Measurements from ENCODE around the gene LHPP.

LHPP gene

DNA sequence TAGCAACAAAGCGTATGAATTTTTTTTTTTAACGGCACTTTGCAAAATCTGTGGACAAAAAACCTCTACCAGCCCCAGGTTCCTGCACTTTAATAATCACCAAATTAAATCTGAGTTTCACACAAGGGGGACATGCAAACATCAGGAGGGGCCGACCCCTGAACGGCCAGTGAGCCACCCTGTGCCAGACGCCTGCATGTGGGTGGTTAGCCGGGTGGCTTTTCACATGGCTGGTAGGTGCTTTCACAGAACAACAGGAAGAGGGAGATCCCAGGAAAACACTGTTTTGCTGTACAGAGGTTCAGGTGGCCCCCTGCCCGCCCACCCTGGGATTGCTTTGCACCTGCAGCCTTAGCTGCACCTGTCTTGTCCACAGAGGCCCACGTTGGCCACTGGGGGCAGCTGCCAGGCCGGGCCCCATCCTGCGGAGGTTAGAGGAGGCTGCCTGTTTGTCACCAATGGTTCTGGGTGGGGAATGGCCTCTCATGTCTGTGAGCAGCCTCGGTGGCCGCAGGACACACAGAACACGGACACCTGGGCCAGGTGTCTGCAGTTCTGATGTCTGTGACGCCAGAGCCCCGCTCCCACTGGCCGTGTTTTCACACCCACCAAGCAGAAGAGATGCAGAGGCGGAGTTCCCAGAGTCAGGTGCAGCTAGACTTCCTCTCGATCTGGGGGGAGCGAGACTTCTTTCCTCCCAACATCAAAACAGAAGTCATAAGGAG lies 174.8 kb downstream of the LHPP start:
- H3K4me1 ChIP-seq, result no peaks in the 10 kb centered on the region
- no peak overlapping the region for H3K4me3 ChIP-seq
- in situ Hi-C loops (cut with MboI; ENCODE audit: low sequenced_read_pairs), result no loop called here
- no peaks in the 10 kb centered on the region for H3K9me3 ChIP-seq
- no peak for DNase-seq (ENCODE audit: low spot score in 2 of 2)
- no peaks in the 10 kb centered on the region for H3K36me3 ChIP-seq (replicated peaks)
- H3K27me3 ChIP-seq (ENCODE audit: low read depth), result no peaks in the 10 kb centered on the region

DNA sequence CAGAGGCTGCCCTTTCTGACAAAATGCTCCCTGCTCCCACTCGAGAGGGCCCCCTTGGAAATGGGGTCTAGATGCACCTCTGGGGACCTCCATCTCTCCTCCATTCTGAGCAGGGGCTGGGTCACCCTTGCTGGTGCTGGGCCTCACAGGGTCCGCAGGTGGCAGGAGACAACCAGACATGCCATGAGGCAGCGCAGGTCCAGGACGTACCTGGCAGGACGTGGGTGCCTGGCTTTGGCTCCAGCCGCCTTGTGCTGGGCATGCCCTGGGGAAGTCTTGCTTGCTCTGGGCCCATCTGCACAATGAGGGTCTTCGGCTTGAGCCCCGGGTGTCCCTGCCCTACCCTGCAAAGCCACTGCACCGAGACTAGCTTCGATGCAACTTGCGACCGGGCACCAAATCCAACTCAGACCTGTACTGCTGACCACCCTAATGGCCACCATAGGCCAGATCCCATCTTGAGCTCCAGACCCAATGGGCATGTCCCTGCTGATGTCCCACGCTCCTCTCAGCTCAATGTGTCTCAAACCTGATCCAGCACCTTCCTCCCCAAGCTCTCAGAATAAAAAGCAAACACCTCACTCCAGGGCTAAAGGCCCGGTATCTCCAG lies 175.6 kb downstream of the LHPP start:
- in situ Hi-C loops (cut with MboI; ENCODE audit: low sequenced_read_pairs), result no loop called here
- no peak overlapping the region for H3K4me3 ChIP-seq
- no peaks in the 10 kb centered on the region for H3K9me3 ChIP-seq
- H3K4me1 ChIP-seq, result no peaks in the 10 kb centered on the region
- DNase-seq (ENCODE audit: low spot score in 2 of 2), result no peak
- peaks cover 2% of the 10 kb centered on the region; the same call in 1 of the 2 replicates for H3K36me3 ChIP-seq (replicated peaks)
- no peaks in the 10 kb centered on the region for H3K27me3 ChIP-seq (ENCODE audit: low read depth)

DNA sequence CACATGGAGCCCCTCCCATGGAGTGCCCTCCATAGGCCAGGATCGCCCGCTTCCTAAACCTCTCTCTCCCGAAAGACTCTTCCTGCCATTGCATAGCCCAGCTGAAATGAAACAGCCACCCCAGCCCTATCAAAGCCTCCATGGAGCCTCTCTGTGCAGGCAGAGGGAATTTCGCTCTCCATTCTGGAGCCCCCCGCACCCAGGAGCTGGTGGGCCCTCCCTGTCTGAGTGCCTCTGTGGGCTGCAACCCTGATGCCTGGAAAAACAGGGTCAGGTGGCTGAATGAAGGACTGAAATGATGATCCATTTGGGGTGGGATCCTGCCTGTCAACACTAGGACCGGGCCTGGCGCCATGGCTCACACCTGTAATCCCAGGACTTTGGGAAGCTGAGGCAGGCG lies 176.1 kb downstream of the LHPP start:
- H3K9me3 ChIP-seq, result no peaks in the 10 kb centered on the region
- DNase-seq (ENCODE audit: low spot score in 2 of 2), result no peak
- in situ Hi-C loops (cut with MboI; ENCODE audit: low sequenced_read_pairs), result no loop called here
- no peaks in the 10 kb centered on the region for H3K27me3 ChIP-seq (ENCODE audit: low read depth)
- no peaks in the 10 kb centered on the region for H3K4me1 ChIP-seq
- peaks cover 3% of the 10 kb centered on the region; the same call in 1 of the 2 replicates for H3K36me3 ChIP-seq (replicated peaks)
- no peak overlapping the region for H3K4me3 ChIP-seq

DNA sequence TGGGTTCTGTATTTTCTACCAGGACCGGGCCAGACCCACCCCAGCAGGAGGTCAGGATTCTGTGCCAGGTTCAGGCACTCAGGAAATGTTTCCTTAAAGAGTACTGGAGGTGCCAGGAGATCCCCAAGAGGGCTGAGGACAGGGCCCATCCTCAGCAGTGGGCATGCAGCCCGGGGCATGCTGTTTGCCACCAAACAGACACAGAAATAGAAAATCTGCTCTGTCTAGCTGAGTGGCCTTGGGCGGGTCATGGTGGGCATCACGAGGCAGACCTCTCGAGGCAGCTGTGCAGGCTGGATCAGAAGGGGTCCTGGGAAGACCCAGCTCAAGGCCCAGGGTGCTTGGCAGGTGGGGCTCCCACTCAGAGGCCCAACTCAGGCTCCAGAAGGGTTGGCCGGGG lies 177.6 kb downstream of the LHPP start:
- Histone ChIP-seq H3K9me3 (no peaks in the 10 kb centered on the region), H3K36me3 (replicated peaks) (peaks cover 3% of the 10 kb centered on the region; the same call in 1 of the 2 replicates), H3K4me1 (no peaks in the 10 kb centered on the region), H3K27me3 (ENCODE audit: low read depth) (no peaks in the 10 kb centered on the region), H3K4me3 (no peak overlapping the region)
- no peak for DNase-seq (ENCODE audit: low spot score in 2 of 2)
- in situ Hi-C loops (cut with MboI; ENCODE audit: low sequenced_read_pairs), result no loop called here

DNA sequence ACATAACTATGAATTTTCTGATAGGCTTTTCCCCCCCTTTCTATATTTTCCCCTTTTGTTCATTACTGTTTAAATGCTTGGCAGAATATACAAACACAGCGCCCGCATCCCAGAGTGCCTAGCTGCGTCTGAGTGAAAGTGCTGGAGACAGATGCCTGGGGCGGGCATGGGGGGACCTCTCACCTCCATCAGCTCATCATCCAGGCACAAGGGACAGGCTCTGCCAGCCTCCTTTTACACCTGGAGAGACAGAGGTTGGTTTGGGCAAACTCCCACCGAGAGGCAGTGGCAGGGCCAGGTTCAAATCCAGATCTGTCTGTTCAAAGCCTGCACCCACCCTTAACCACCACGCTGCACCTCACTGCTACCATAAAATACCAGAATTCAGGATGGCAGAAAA lies 178.0 kb downstream of the LHPP start:
- no peaks in the 10 kb centered on the region for H3K9me3 ChIP-seq
- H3K27me3 ChIP-seq (ENCODE audit: low read depth), result no peaks in the 10 kb centered on the region
- H3K36me3 ChIP-seq (replicated peaks), result peaks cover 3% of the 10 kb centered on the region; the same call in 1 of the 2 replicates
- no peak for DNase-seq (ENCODE audit: low spot score in 2 of 2)
- in situ Hi-C loops (cut with MboI; ENCODE audit: low sequenced_read_pairs), result no loop called here
- no peaks in the 10 kb centered on the region for H3K4me1 ChIP-seq
- no peak overlapping the region for H3K4me3 ChIP-seq

DNA sequence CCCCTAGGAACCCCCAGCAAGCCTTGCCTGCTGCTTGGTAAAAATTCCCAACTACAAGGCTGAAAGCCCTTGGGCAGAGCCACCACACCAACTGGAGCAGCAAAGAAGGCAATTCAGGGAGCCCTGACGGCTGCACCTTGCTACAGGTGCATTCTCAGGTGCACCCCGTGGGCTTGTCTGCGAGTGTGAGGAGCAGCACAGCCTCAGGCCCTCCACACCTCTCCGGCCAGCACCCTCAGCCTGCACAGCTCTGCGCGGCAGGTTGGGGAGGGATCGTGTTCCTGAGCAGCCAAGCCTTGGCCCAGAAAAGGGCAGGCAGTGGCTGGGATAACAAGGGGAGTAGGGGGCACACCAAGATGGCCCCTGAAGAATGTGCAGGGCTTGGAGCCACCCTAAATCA lies 178.4 kb downstream of the LHPP start:
- Histone ChIP-seq H3K9me3 (no peaks in the 10 kb centered on the region), H3K27me3 (ENCODE audit: low read depth) (no peaks in the 10 kb centered on the region), H3K36me3 (replicated peaks) (peaks cover 3% of the 10 kb centered on the region; the same call in 1 of the 2 replicates), H3K4me1 (no peaks in the 10 kb centered on the region), H3K4me3 (no peak overlapping the region)
- in situ Hi-C loops (cut with MboI; ENCODE audit: low sequenced_read_pairs), result no loop called here
- no peak for DNase-seq (ENCODE audit: low spot score in 2 of 2)

DNA sequence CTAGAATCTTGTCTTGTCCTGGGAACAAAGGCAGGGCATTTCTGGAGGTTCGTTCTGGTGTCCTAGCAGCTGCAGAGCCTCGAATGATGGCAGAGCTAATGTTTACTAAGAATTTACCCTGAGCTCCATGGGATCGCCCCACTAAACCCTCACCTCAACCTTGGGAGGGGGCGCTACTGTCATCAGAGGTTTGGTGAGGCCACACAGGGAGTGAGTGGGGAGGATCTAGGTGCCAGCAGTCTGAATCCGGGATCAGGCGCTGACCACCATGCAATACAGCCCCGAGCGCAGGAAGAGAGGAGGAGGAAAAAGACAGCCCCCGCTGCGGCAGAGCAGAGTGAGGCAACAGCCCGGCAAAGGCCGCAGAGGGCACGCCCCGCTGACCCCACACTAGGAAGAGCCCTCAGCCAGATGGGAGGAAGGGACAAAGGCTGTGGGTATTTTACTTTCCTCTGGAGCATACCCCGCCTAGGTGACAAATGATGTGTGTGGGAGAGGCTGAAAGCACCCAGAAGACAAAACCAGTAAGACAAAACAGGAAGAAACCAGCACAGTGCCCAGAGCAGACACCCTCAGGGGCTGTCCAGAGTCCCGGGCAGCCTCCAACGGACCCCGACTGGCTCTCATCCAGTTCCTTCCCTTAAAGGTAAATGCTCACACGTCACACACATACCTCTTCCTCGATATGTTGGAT lies 179.1 kb downstream of the LHPP start:
- Histone ChIP-seq H3K4me3 (no peak overlapping the region), H3K4me1 (no peaks in the 10 kb centered on the region), H3K27me3 (ENCODE audit: low read depth) (no peaks in the 10 kb centered on the region), H3K36me3 (replicated peaks) (peaks cover 3% of the 10 kb centered on the region; the same call in 1 of the 2 replicates), H3K9me3 (no peaks in the 10 kb centered on the region)
- no peak for DNase-seq (ENCODE audit: low spot score in 2 of 2)
- in situ Hi-C loops (cut with MboI; ENCODE audit: low sequenced_read_pairs), result no loop called here

DNA sequence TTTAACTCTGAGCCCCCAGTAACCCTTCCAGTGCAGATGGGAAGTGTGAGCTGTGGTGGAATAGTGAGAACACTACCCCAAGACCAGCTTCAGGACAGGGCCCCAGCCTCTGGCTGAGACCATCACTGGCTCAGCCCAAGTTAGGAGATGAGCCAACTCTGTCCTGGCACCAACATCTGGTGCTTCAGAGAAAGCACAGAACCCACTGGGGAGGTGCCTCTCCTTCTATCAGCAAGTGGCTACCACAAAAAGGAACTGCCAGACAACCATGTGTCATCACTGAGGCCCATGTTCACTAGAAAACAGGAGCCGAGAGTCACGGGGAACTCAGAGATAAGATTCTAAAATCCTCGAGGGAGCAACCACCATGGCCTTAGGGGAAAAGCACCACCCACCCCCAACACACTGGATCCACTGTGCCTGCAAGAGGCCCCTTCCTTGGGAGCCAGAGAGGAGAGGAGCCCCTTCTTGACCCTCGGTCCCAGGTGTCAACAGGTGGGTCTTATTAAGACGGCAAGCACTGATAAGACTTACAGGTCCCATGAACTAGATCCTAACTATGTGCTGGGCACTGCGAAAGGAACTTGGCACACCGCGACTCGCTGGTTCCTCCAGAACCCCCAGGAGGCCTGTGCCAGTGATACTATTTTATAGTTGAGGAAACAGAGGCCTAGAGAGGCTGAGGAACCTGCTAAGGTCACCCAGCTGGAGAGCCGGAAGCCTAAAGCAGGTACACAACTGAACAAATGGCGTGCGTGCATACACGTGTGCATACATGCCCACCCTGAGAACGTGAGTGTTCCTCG lies 179.9 kb downstream of the LHPP start:
- Histone ChIP-seq H3K36me3 (replicated peaks) (peaks cover 3% of the 10 kb centered on the region; the same call in 1 of the 2 replicates), H3K4me3 (no peak overlapping the region), H3K27me3 (ENCODE audit: low read depth) (no peaks in the 10 kb centered on the region), H3K4me1 (no peaks in the 10 kb centered on the region), H3K9me3 (no peaks in the 10 kb centered on the region)
- in situ Hi-C loops (cut with MboI; ENCODE audit: low sequenced_read_pairs), result no loop called here
- DNase-seq (ENCODE audit: low spot score in 2 of 2), result no peak

DNA sequence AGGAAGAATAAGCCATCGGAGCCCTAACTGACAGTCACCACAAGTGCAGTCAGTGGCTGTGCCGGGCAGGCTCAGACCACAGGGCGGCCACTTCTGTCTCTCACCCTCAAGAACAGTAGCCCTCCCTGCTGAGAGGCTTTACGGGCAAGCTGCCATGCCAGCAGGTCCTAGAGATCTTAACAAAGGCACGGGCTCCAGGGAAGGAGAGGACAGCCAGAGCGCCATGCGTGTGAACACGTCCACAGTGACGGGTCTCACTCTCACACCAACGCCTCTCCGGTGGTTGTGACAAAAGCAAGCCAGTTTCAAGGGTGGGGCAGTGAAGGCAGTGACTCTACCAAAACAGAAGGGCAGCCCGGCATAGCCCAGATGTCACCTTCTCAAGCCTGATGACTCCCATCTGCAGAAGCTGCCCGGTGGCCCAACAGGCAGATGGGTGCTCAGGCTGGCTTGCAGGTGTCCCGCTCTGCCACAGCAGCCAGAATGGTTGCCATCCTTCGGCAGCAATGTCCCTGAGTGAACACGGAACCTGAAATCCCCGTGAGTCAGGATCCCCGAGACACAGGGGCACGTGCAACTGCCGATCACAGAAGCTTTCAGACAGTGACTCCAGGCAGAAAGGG lies 180.6 kb downstream of the LHPP start:
- Histone ChIP-seq H3K36me3 (replicated peaks) (peaks cover 3% of the 10 kb centered on the region; the same call in 1 of the 2 replicates), H3K4me3 (no peak overlapping the region), H3K9me3 (no peaks in the 10 kb centered on the region), H3K27me3 (ENCODE audit: low read depth) (no peaks in the 10 kb centered on the region), H3K4me1 (no peaks in the 10 kb centered on the region)
- in situ Hi-C loops (cut with MboI; ENCODE audit: low sequenced_read_pairs), result no loop called here
- DNase-seq (ENCODE audit: low spot score in 2 of 2), result no peak

DNA sequence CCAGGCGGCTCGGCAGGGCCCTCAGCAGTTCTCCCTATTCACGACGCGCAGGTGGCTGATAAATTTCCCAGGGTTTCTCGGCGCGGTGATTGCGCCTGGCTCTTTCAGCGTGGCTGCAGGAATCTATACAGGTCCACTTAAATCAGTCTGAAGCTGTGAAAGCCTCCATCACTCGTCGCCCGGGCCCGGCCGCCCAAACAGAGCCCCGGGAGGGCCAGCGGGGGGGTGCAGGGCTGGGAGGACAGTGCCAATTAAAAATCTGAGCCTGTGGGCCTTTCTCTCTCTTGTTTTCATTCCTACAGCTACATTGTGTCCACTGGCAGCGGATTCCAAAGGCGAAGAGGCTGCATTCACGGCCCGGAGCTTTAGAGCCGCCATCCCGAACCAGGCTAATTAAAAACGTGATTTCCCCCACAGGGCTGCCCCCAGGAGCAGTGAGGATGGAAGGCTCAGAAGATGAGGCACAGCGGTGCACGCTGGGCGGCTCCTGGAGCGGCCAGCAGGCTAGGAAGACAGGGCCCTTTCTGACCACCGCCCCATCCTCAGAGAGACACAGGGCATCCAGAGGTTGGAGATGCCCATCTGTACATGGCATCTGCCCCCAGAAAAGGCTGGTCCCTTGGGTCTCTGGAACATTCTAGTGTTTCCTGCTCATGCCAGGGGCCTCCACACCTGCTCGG lies 181.8 kb downstream of the LHPP start:
- DNase-seq (ENCODE audit: low spot score in 2 of 2), result no peak
- Histone ChIP-seq H3K36me3 (replicated peaks) (peaks cover 3% of the 10 kb centered on the region), H3K27me3 (ENCODE audit: low read depth) (no peaks in the 10 kb centered on the region), H3K4me1 (no peaks in the 10 kb centered on the region), H3K4me3 (no peak overlapping the region), H3K9me3 (no peaks in the 10 kb centered on the region)
- in situ Hi-C loops (cut with MboI; ENCODE audit: low sequenced_read_pairs), result no loop called here

DNA sequence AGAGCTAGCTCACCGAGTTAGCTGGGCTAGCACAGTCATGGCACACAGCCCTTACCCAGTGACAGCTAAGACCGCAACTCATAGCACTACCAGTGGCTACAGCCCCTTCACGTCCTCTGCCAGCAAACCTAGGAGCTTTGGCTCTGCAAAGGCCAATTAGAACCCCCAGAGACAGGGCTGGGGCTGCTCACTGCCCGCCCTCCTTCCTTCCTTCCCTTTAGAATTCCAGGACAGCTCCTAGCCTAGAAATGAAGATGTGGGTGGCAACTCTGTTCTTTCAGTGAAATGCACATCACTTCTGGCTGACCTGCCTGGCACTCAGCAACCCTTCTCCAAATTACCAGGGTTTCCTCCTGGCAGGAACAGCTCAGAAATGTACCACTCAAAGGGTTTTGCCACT lies 182.6 kb downstream of the LHPP start:
- in situ Hi-C loops (cut with MboI; ENCODE audit: low sequenced_read_pairs), result no loop called here

DNA sequence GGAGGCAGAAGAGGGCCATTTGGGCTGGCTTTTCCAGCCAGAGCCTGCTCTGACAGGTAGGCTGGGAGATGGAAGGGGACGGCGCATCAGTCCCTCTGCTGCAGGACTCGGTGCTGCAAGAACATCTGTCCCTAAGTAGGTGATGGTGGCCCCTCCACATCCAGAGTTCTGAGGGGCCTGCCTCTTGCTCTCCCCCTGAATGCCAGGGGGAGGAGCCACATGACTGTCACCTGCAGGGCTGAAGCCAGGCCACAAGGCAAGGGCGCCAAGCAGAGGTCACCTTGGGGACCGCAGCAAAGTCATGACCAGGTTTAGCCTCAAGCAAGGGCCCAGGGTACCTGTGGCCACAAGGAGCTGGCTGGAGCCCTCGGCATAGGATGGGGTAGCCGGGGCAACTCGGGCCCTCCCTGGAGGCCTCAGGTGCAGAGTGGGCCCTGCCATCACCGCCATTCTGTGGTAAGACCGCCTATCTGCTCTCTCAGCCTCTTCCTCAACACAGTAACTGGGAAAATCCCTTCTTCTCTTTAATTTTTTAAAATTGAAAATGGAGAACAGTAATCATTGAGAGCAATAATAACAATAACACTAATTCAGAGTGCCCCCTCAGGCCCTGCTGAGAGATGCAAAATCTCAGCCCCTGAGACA lies 183.3 kb downstream of the LHPP start:
- Histone ChIP-seq H3K36me3 (replicated peaks) (peaks cover 3% of the 10 kb centered on the region), H3K4me3 (no peak overlapping the region), H3K4me1 (no peaks in the 10 kb centered on the region), H3K27me3 (ENCODE audit: low read depth) (no peaks in the 10 kb centered on the region), H3K9me3 (no peaks in the 10 kb centered on the region)
- no peak for DNase-seq (ENCODE audit: low spot score in 2 of 2)
- in situ Hi-C loops (cut with MboI; ENCODE audit: low sequenced_read_pairs), result no loop called here

More for the DNA sequence above, 182.6 kb downstream of the LHPP start:
- Histone ChIP-seq H3K4me1 (no peaks in the 10 kb centered on the region), H3K27me3 (ENCODE audit: low read depth) (no peaks in the 10 kb centered on the region), H3K4me3 (no peak overlapping the region), H3K36me3 (replicated peaks) (peaks cover 3% of the 10 kb centered on the region), H3K9me3 (no peaks in the 10 kb centered on the region)
- DNase-seq (ENCODE audit: low spot score in 2 of 2), result no peak
